Body of pancreas (tissue), 4 donors: ENCODE data around the gene ADCY9. TPM values are rescaled to one million over a fixed set of nuclear protein-coding genes. Genes with fewer than 3 reads are reported as not detected.
"Not testable (repeated sequence)": the region's sequence is repeated elsewhere in the genome, so short reads cannot be mapped to it uniquely, and the experiment has no call there.

ENCODE experiments used
- ATAC-seq: fragments of 150-250 bp; one replicate; pipeline ENCODE4 v1.9.1; 2016
- DNase-seq, 4 donors: peaks; one replicate each; pipeline ENCODE4 v3.0.0-alpha.2; 2019
- H3K27ac ChIP-seq, 4 donors: fragments of 200-600 bp; sonication (generic); 1 replicate in 3 of 4; 2 replicates in 1 of 4; pipeline versions ENCODE4 v1.5.1 to v1.6.1; 2016 to 2019; ENCODE audit warnings: mild to moderate bottlenecking in 1 of 4, mixed read lengths in 1 of 4, moderate library complexity in 1 of 4
- H3K27me3 ChIP-seq, 2 donors: fragments of 200-600 bp; sonication (generic); one replicate each; pipeline ENCODE4 v1.6.0; 2016; ENCODE audit warnings: mild to moderate bottlenecking in 1 of 2
- H3K36me3 ChIP-seq, 2 donors: fragments of 200-600 bp; sonication (generic); replicated peaks in 1 of 2; 2 replicates each; pipeline ENCODE4 v1.5.1; 2016; ENCODE audit warnings: low read depth in 2 of 2; ENCODE audit not compliant: insufficient read depth in 1 of 2
- H3K4me1 ChIP-seq: fragments of 200-600 bp; sonication (generic); one replicate; pipeline ENCODE4 v1.6.0; 2016
- H3K4me3 ChIP-seq, 2 donors: fragments of 200-600 bp; sonication (generic); 1 replicate in 1 of 2; 2 replicates in 1 of 2; pipeline ENCODE4 v1.5.1; 2016 to 2019
- H3K9me3 ChIP-seq, 3 donors: fragments of 200-600 bp; sonication (generic); 1 replicate in 2 of 3; 2 replicates in 1 of 3; pipeline ENCODE4 v1.5.1; 2016
- CTCF ChIP-seq, 7 experiments: fragments of 450-650 bp in 4 of 7; fragments of 200-600 bp in 3 of 7; sonication (generic) in 3 of 7; IDR thresholded peaks; one replicate each; pipeline ENCODE4 v1.5.1; 2016 to 2019; ENCODE audit warnings: antibody characterized with exemption in 7 of 7
- POLR2A ChIP-seq, 3 donors: fragments of 450-650 bp; IDR thresholded peaks; one replicate each; pipeline ENCODE4 v1.6.1; 2016; ENCODE audit warnings: antibody characterized with exemption in 3 of 3, mild to moderate bottlenecking in 2 of 3
- WGBS, 2 donors: methylation state at CpG; one replicate each; pipeline ENCODE4 v1.1.5; 2017; 5-methylcytosine and 5-hydroxymethylcytosine counted together
- intact Hi-C: fragments of 100-400 bp; cut with DNase I; formaldehyde crosslinking; loops from one replicate; pipeline ENCODE4 v1.15.1; 2023
- total RNA-seq, 2 donors: library from RNA; depleted of rRNA; stranded (reverse); fragments of >200 nt; gene quantifications; one replicate each; pipeline ENCODE4 v1.1.0, GENCODE V29; 2016

Gene ADCY9
- total RNA-seq, 2 donors from 2014 or later = 22.4 to 29.1 TPM

- intact Hi-C loops = no loop called here
- Histone ChIP-seq H3K27ac (no peak overlapping the region), H3K4me1 (no peaks in the 10 kb centered on the region), H3K27me3 (no peaks in the 10 kb centered on the region), H3K36me3 (no peaks in the 10 kb centered on the region), H3K4me3 (no peak overlapping the region), H3K9me3 (no peaks in the 10 kb centered on the region)
- DNase-seq = no peak
- TF ChIP-seq POLR2A (IDR thresholded peaks at IDR 0.05) = no peak
- no peak for TF ChIP-seq CTCF (IDR thresholded peaks at IDR 0.05)
- WGBS, 2 donors = 75 to 88% methylated on average over 11 to 13 of the region's 13 CpGs
- no peak for ATAC-seq
These were observed 34.7 kb downstream of the ADCY9 start for GRCh38 chr16:4081521-4082021.

- ATAC-seq (no peak), DNase-seq (no peak)
- no peaks in the 10 kb centered on the region for H3K27me3 ChIP-seq
- no peaks in the 10 kb centered on the region for H3K36me3 ChIP-seq
- no peaks in the 10 kb centered on the region for H3K4me1 ChIP-seq
- TF ChIP-seq CTCF (IDR thresholded peaks at IDR 0.05) (no peak), POLR2A (IDR thresholded peaks at IDR 0.05) (no peak)
- no peaks in the 10 kb centered on the region for H3K9me3 ChIP-seq
- intact Hi-C loops = no loop called here
- 90 to 92% methylated on average over 10 of the region's 10 CpGs for WGBS, 2 donors
- no peak overlapping the region for H3K27ac ChIP-seq
- no peak overlapping the region for H3K4me3 ChIP-seq
These were observed 35.2 kb downstream of the ADCY9 start for GRCh38 chr16:4081047-4081446.

GRCh38 chr16:4077174-4077649 lies 39.0 kb downstream of the ADCY9 start:
- WGBS, 2 donors = 86 to 89% methylated on average over 6 of the region's 6 CpGs
- TF ChIP-seq CTCF (IDR thresholded peaks at IDR 0.05) = no peak
- TF ChIP-seq POLR2A (IDR thresholded peaks at IDR 0.05) = no peak
- intact Hi-C loops = no loop called here
- Histone ChIP-seq H3K36me3 (no peaks in the 10 kb centered on the region), H3K4me1 (no peaks in the 10 kb centered on the region), H3K27ac (no peak overlapping the region), H3K27me3 (no peaks in the 10 kb centered on the region), H3K9me3 (no peaks in the 10 kb centered on the region), H3K4me3 (no peak overlapping the region)
- ATAC-seq (no peak), DNase-seq (no peak)

GRCh38 chr16:4075534-4075933 lies 40.7 kb downstream of the ADCY9 start:
- no peak for DNase-seq
- TF ChIP-seq POLR2A (IDR thresholded peaks at IDR 0.05) (no peak), CTCF (IDR thresholded peaks at IDR 0.05) (no peak)
- 95 to 97% methylated on average over 7 of the region's 7 CpGs for WGBS, 2 donors
- Histone ChIP-seq H3K27ac (no peak overlapping the region), H3K36me3 (no peaks in the 10 kb centered on the region), H3K4me3 (no peak overlapping the region), H3K27me3 (no peaks in the 10 kb centered on the region), H3K9me3 (no peaks in the 10 kb centered on the region), H3K4me1 (no peaks in the 10 kb centered on the region)
- intact Hi-C loops = no loop called here
- ATAC-seq = no peak

- H3K36me3 ChIP-seq, H3K27ac ChIP-seq, H3K27me3 ChIP-seq, DNase-seq, intact Hi-C loops, H3K4me3 ChIP-seq, H3K4me1 ChIP-seq, H3K9me3 ChIP-seq, ATAC-seq: not testable (repeated sequence)
- 93 to 95% methylated on average over 9 of the region's 9 CpGs for WGBS, 2 donors
These were observed 43.1 kb downstream of the ADCY9 start for GRCh38 chr16:4073150-4073549.
